ENCODE results near the gene DIAPH1. TPM values are rescaled to one million over a fixed set of nuclear protein-coding genes. Genes with fewer than 3 reads are reported as not detected.

The DIAPH1 gene
- total RNA-seq, 1 donor from 2014 or later, result 64.1 TPM

DNA sequence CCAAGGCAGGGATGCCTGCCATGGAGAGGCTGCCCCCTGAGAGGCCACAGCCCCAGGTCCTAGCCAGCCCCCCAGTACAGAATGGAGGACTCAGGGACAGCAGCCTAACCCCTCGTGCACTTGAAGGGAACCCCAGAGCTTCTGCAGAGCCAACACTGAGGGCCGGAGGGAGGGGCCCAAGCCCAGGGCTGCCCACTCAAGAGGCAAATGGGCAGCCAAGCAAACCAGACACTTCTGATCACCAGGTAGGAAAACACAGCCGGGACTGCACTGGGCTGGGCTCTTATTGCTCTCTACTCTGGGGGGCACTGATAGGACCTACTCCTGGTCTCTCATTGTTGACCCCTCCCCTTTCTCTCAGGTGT, 21.2 kb upstream of the DIAPH1 start:
- H3K36me3 ChIP-seq, result peaks cover 0 to 26% of the 10 kb centered on the region in 2 donors
- H3K4me3 ChIP-seq, result no peak overlapping the region
- no peak overlapping the region for H3K27ac ChIP-seq
- no peak for TF ChIP-seq POLR2A (IDR thresholded peaks at IDR 0.05)
- TF ChIP-seq POLR2AphosphoS5 (IDR thresholded peaks at IDR 0.05; ENCODE audit: insufficient read depth in 1 of 2, low read depth in 1 of 2), result no peak
- TF ChIP-seq, protein P1, sequence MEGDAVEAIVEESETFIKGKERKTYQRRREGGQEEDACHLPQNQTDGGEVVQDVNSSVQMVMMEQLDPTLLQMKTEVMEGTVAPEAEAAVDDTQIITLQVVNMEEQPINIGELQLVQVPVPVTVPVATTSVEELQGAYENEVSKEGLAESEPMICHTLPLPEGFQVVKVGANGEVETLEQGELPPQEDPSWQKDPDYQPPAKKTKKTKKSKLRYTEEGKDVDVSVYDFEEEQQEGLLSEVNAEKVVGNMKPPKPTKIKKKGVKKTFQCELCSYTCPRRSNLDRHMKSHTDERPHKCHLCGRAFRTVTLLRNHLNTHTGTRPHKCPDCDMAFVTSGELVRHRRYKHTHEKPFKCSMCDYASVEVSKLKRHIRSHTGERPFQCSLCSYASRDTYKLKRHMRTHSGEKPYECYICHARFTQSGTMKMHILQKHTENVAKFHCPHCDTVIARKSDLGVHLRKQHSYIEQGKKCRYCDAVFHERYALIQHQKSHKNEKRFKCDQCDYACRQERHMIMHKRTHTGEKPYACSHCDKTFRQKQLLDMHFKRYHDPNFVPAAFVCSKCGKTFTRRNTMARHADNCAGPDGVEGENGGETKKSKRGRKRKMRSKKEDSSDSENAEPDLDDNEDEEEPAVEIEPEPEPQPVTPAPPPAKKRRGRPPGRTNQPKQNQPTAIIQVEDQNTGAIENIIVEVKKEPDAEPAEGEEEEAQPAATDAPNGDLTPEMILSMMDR (IDR thresholded peaks at IDR 0.05), result no peak
- peaks cover 25% of the 10 kb centered on the region for H3K4me1 ChIP-seq
- H3K9me3 ChIP-seq, result no peaks in the 10 kb centered on the region
- no peaks in the 10 kb centered on the region for H3K27me3 ChIP-seq
- intact Hi-C loops (cut with DNase I), result no loop called here
- no peak for DNase-seq (ENCODE audit: extremely low spot score in 2 of 2)

DNA sequence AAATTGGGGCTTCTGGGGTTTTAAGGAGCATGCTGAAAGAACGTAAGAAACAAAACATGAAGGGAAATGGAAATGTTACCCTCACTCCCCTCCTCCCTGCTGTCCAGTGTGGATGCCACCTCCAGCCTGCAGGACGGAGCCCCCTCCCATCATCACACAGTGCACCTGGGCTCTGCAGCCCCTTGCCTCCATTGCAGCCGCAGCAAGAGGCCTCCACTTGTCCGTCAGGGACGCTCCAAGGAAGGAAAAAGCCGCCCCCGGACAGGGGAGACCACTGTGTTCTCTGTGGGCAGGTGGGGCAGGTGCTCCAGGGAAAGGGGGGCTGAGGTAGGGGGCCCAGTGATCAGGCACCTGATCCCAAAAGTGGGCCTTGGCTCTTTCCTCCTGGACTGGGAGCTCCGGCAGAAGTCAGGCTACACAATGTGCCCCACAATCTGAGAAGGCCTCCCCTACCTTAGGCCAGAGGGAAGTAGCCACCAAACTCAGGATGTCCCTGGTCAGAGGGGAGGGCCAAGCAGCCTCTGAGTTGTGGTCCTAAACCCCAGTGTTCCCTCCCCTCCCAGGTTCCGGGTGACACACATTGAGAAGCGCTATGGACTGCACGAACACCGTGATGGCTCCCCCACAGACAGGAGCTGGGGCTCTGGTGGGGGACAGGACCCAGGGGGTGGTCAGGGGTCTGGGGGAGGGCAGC, 20.7 kb upstream of the DIAPH1 start:
- peaks cover 0 to 21% of the 10 kb centered on the region in 2 donors for H3K36me3 ChIP-seq
- TF ChIP-seq, protein P1 (IDR thresholded peaks at IDR 0.05), result no peak
- TF ChIP-seq POLR2AphosphoS5 (IDR thresholded peaks at IDR 0.05; ENCODE audit: insufficient read depth in 1 of 2, low read depth in 1 of 2) (no peak), POLR2A (IDR thresholded peaks at IDR 0.05) (no peak)
- no peaks in the 10 kb centered on the region for H3K27me3 ChIP-seq
- H3K27ac ChIP-seq, result no peak overlapping the region
- peaks cover 30% of the 10 kb centered on the region for H3K4me1 ChIP-seq
- H3K9me3 ChIP-seq, result no peaks in the 10 kb centered on the region
- intact Hi-C loops (cut with DNase I), result no loop called here
- H3K4me3 ChIP-seq, result no peak overlapping the region
- no peak for DNase-seq (ENCODE audit: extremely low spot score in 2 of 2)

DNA sequence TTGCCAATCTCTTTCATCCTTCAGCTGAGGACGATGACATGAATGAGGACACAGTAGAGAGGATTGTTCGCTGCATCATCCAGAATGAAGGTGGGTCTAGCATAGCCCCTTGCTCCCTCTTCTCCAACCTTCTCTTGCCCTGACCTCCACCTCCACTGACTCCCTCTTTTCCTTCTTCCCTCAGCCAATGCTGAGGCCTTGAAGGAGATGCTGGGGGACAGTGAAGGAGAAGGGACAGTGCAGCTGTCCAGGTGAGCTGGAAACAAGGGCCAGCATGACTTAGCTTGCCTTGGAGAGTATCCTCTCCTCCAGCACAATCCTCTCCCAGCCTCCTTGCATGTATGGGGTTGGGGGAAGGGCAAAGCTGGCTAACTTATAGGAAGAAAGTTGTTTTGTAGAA, 20.0 kb upstream of the DIAPH1 start:
- peaks cover 34% of the 10 kb centered on the region for H3K4me1 ChIP-seq
- no peaks in the 10 kb centered on the region for H3K27me3 ChIP-seq
- no peak overlapping the region for H3K4me3 ChIP-seq
- H3K27ac ChIP-seq, result no peak overlapping the region
- H3K9me3 ChIP-seq, result no peaks in the 10 kb centered on the region
- no peak for DNase-seq (ENCODE audit: extremely low spot score in 2 of 2)
- no peak for TF ChIP-seq POLR2A (IDR thresholded peaks at IDR 0.05)
- TF ChIP-seq, protein P1 (IDR thresholded peaks at IDR 0.05), result no peak
- no peak for TF ChIP-seq POLR2AphosphoS5 (IDR thresholded peaks at IDR 0.05; ENCODE audit: insufficient read depth in 1 of 2, low read depth in 1 of 2)
- intact Hi-C loops (cut with DNase I), result no loop called here
- peaks cover 0 to 13% of the 10 kb centered on the region in 2 donors for H3K36me3 ChIP-seq

DNA sequence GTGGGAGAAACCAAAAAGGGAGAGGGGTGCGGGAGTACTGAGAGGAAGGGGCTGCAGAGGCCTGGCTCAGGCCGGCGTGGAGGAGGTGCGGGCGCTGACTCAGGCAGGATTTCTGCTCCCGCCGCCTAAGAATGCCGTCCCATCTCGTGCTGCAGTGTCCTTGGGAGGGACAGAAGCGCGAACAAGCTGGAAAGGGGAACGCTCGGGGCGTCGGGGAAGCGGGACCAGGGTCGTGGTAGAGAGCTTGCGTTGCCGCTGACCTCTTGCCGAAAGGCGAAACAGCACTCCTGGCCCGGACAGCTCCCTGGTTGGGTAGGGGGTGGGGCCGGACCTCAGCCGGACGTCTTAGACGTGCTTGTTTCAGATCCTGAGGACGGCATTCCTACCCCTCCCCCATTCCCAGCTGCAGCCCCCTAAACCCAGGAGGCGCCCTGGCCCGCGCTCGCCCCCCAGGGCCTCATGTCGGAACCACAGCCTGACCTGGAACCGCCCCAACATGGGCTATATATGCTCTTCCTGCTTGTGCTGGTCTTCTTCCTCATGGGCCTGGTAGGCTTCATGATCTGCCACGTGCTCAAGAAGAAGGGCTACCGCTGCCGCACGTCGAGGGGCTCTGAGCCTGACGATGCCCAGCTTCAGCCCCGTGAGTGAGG, 19.1 kb upstream of the DIAPH1 start:
- peak overlapping the region; percentile 73 for H3K27ac ChIP-seq
- no peaks in the 10 kb centered on the region for H3K9me3 ChIP-seq
- no peaks in the 10 kb centered on the region for H3K27me3 ChIP-seq
- DNase-seq (ENCODE audit: extremely low spot score in 2 of 2), result peak in 1 of 2 donors; percentile 82
- TF ChIP-seq, protein P1 (IDR thresholded peaks at IDR 0.05), result no peak
- no peak for TF ChIP-seq POLR2A (IDR thresholded peaks at IDR 0.05)
- no peak for TF ChIP-seq POLR2AphosphoS5 (IDR thresholded peaks at IDR 0.05; ENCODE audit: insufficient read depth in 1 of 2, low read depth in 1 of 2)
- H3K36me3 ChIP-seq, result peaks cover 0 to 8% of the 10 kb centered on the region in 2 donors
- peak overlapping the region; percentile 85 to 90 for H3K4me3 ChIP-seq
- peaks cover 34% of the 10 kb centered on the region for H3K4me1 ChIP-seq
- intact Hi-C loops (cut with DNase I), result no loop called here

All from vagina (tissue), 2 donors.